GM18868 (cell line): Measurements from ENCODE around the gene ANO1.

Source experiments
- ATAC-seq: cut with Tn5 transposase; IDR thresholded peaks from one replicate; pipeline ENCODE4 v1.9.1; 2021; ENCODE audit warnings: mild to moderate bottlenecking, moderate library complexity; ENCODE audit not compliant: unreplicated experiment

The ANO1 gene

GRCh38 chr11:70111269-70112016 is 33.3 kb downstream of the ANO1 start:
- no peak for ATAC-seq

- ATAC-seq, result no peak
Observed at GRCh38 chr11:70112017-70112434, 33.9 kb downstream of the ANO1 start.

GRCh38 chr11:70113801-70114200 is 35.7 kb downstream of the ANO1 start:
- ATAC-seq, result no peak

GRCh38 chr11:70115778-70116177 is 37.7 kb downstream of the ANO1 start:
- no peak for ATAC-seq

- ATAC-seq, result no peak
Observed at GRCh38 chr11:70116386-70117065, 38.4 kb downstream of the ANO1 start.

GRCh38 chr11:70117567-70118145 is 39.5 kb downstream of the ANO1 start:
- no peak for ATAC-seq

- no peak for ATAC-seq
Observed at GRCh38 chr11:70118642-70119041, 40.5 kb downstream of the ANO1 start.

GRCh38 chr11:70119502-70119901 is 41.4 kb downstream of the ANO1 start:
- no peak for ATAC-seq

GRCh38 chr11:70120674-70121073 is 42.6 kb downstream of the ANO1 start:
- ATAC-seq, result no peak

- ATAC-seq, result no peak
Observed at GRCh38 chr11:70122490-70123198, 44.5 kb downstream of the ANO1 start.

- no peak for ATAC-seq
Observed at GRCh38 chr11:70123711-70124110, 45.6 kb downstream of the ANO1 start.

- no peak for ATAC-seq
Observed at GRCh38 chr11:70124321-70125000, 46.3 kb downstream of the ANO1 start.

- ATAC-seq, result no peak
Observed at GRCh38 chr11:70126494-70126893, 48.4 kb downstream of the ANO1 start.

- no peak for ATAC-seq
Observed at GRCh38 chr11:70127653-70128434, 49.7 kb downstream of the ANO1 start.

- no peak for ATAC-seq
Observed at GRCh38 chr11:70128435-70128906, 50.4 kb downstream of the ANO1 start.

- ATAC-seq, result no peak
Observed at GRCh38 chr11:70129051-70129592, 51.0 kb downstream of the ANO1 start.

- no peak for ATAC-seq
Observed at GRCh38 chr11:70130636-70131035, 52.5 kb downstream of the ANO1 start.

- no peak for ATAC-seq
Observed at GRCh38 chr11:70131606-70132190, 53.6 kb downstream of the ANO1 start.

- no peak for ATAC-seq
Observed at GRCh38 chr11:70132641-70133040, 54.5 kb downstream of the ANO1 start.
